Measurements from ENCODE around the gene ANKRD17. TPM values are rescaled to one million over a fixed set of nuclear protein-coding genes. Genes with fewer than 3 reads are reported as not detected.
"Not testable (repeated sequence)": the region's sequence is repeated elsewhere in the genome, so short reads cannot be mapped to it uniquely, and the experiment has no call there.

The ANKRD17 gene
- 10 to 100 TPM; 44.9 to 50.5 TPM for total RNA-seq
- long read RNA-seq, donor 1, partial matches to known transcripts: 21 of 30 reads
- long read RNA-seq, donor 1, other reads (novel, unspliced or antisense): 9 of 30 reads
- long read RNA-seq, donor 2, partial matches to known transcripts: 25 of 40 reads
- long read RNA-seq, donor 2, other reads (novel, unspliced or antisense): 15 of 40 reads

- DNase-seq (ENCODE audit: low spot score): peak; percentile 98
- intact Hi-C loops (cut with DNase I): loop anchor here in 1 of 2 donors (10.0 kb wide), 1 partner anchor 114 kb away; no protein-coding TSS in a partner anchor
Observed at GRCh38 chr4:73258686-73259570, at the start of gene ANKRD17. TSS of gene ANKRD17 (minus strand) at chr4:73258798. CDS start at chr4:73258668, 130 bp downstream.

- DNase-seq (ENCODE audit: low spot score): no peak
- intact Hi-C loops (cut with DNase I): no loop called here
Observed at GRCh38 chr4:73308286-73308685, 49.7 kb upstream of the ANKRD17 start.

GRCh38 chr4:73303711-73304110, 45.1 kb upstream of the ANKRD17 start:
- intact Hi-C loops (cut with DNase I): no loop called here
- DNase-seq (ENCODE audit: low spot score): no peak

- intact Hi-C loops (cut with DNase I): no loop called here
- DNase-seq (ENCODE audit: low spot score): no peak
Observed at GRCh38 chr4:73299548-73300280, 41.1 kb upstream of the ANKRD17 start.

- DNase-seq (ENCODE audit: low spot score); intact Hi-C loops (cut with DNase I): not testable (repeated sequence)
Observed at GRCh38 chr4:73292661-73293060, 34.1 kb upstream of the ANKRD17 start.

- no peak for DNase-seq (ENCODE audit: low spot score)
- intact Hi-C loops (cut with DNase I): no loop called here
Observed at GRCh38 chr4:73281982-73282381, 23.4 kb upstream of the ANKRD17 start.

- intact Hi-C loops (cut with DNase I): no loop called here
- no peak for DNase-seq (ENCODE audit: low spot score)
Observed at GRCh38 chr4:73281396-73281795, 22.8 kb upstream of the ANKRD17 start.

- no peak for DNase-seq (ENCODE audit: low spot score)
- intact Hi-C loops (cut with DNase I): no loop called here
Observed at GRCh38 chr4:73277201-73277600, 18.6 kb upstream of the ANKRD17 start.

GRCh38 chr4:73275318-73275654, 16.7 kb upstream of the ANKRD17 start:
- no peak for DNase-seq (ENCODE audit: low spot score)
- intact Hi-C loops (cut with DNase I): no loop called here

- DNase-seq (ENCODE audit: low spot score): no peak
- intact Hi-C loops (cut with DNase I): no loop called here
Observed at GRCh38 chr4:73272816-73273215, 14.2 kb upstream of the ANKRD17 start.

GRCh38 chr4:73267050-73267449, 8.5 kb upstream of the ANKRD17 start:
- intact Hi-C loops (cut with DNase I): no loop called here
- DNase-seq (ENCODE audit: low spot score): no peak

- DNase-seq (ENCODE audit: low spot score): no peak
- intact Hi-C loops (cut with DNase I): loop anchor here (5.0 to 10.0 kb wide), 2 partner anchors 115 to 1482 kb away; no protein-coding TSS in a partner anchor
Observed at GRCh38 chr4:73259571-73260090, 1.0 kb upstream of the ANKRD17 start.

- intact Hi-C loops (cut with DNase I): loop anchor here in 1 of 2 donors (10.0 kb wide), 1 partner anchor 114 kb away; no protein-coding TSS in a partner anchor
- DNase-seq (ENCODE audit: low spot score): no peak
Observed at GRCh38 chr4:73258436-73258685, 237 bp downstream of the ANKRD17 start.

GRCh38 chr4:73257651-73258435, 755 bp downstream of the ANKRD17 start:
- intact Hi-C loops (cut with DNase I): loop anchor here in 1 of 2 donors (10.0 kb wide), 1 partner anchor 113 kb away; no protein-coding TSS in a partner anchor
- no peak for DNase-seq (ENCODE audit: low spot score)

- DNase-seq (ENCODE audit: low spot score): peak; percentile 88
- intact Hi-C loops (cut with DNase I): loop anchor here in 1 of 2 donors (10.0 kb wide), 1 partner anchor 112 kb away; no protein-coding TSS in a partner anchor
Observed at GRCh38 chr4:73257234-73257633, 1.4 kb downstream of the ANKRD17 start.

- intact Hi-C loops (cut with DNase I): loop anchor here in 1 of 2 donors (10.0 kb wide), 1 partner anchor 111 kb away; no protein-coding TSS in a partner anchor
- not testable (repeated sequence) for DNase-seq (ENCODE audit: low spot score)
Observed at GRCh38 chr4:73255847-73256246, 2.8 kb downstream of the ANKRD17 start.

GRCh38 chr4:73252001-73252400, 6.6 kb downstream of the ANKRD17 start:
- DNase-seq (ENCODE audit: low spot score): no peak
- intact Hi-C loops (cut with DNase I): loop anchor here in 1 of 2 donors (10.0 kb wide), 1 partner anchor 107 kb away; no protein-coding TSS in a partner anchor

- intact Hi-C loops (cut with DNase I): loop anchor here in 1 of 2 donors (10.0 kb wide), 1 partner anchor 107 kb away; no protein-coding TSS in a partner anchor
- DNase-seq (ENCODE audit: low spot score): no peak
Observed at GRCh38 chr4:73251384-73251783, 7.2 kb downstream of the ANKRD17 start.

GRCh38 chr4:73250642-73251041, 8.0 kb downstream of the ANKRD17 start:
- intact Hi-C loops (cut with DNase I): loop anchor here in 1 of 2 donors (10.0 kb wide), 1 partner anchor 106 kb away; no protein-coding TSS in a partner anchor
- DNase-seq (ENCODE audit: low spot score): no peak

Data from posterior vena cava (tissue), 2 donors.